HG02973 (cell line): ENCODE data around the gene CCDC169.

Source experiments
- ATAC-seq: cut with Tn5 transposase; IDR thresholded peaks from one replicate; pipeline ENCODE4 v1.9.1; 2021; ENCODE audit warnings: moderate library complexity; ENCODE audit not compliant: unreplicated experiment

CCDC169 gene

DNA sequence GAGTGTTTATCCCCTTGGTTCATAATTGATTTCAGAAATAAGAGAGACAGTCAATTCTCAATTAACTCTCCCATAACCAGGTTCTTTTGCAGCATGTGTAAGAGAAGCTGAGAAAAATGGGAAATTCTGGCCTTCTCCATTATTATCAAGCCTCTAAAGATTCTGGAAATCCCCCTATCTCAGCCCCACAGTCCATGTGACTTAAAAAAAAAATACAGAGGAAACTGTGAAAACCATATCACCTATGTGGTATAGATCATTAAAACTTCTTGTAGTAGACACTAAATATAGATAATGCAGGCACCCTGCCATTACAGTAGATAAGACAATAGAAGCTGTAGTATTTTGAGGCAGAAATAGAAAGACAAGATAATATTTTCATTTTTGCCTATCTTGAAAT, 48.9 kb downstream of the CCDC169 start:
- no peak for ATAC-seq

- no peak for ATAC-seq
Measured at GRCh38 chr13:36244990-36245389, 52.6 kb downstream of the CCDC169 start.

GRCh38 chr13:36244073-36244472, 53.5 kb downstream of the CCDC169 start:
- ATAC-seq: no peak

DNA sequence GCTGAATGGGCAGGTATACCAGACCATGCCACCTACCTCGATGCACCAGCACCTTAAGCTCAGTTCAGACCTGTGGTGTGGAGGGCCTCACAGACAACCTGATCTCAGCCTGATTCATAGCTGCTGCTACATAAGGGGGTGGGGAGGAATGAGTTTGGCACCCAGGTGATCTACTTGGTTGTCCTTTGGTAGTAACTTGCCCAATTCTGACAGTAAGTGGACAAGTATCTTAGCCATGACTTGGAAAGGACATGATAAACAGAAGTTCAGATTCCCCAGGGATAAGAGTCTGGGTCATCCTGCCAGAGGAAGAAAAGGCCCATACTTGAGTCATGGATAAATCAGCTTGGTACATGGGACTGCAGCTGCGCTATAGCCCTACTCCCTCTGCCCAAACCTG, 54.9 kb downstream of the CCDC169 start:
- no peak for ATAC-seq

DNA sequence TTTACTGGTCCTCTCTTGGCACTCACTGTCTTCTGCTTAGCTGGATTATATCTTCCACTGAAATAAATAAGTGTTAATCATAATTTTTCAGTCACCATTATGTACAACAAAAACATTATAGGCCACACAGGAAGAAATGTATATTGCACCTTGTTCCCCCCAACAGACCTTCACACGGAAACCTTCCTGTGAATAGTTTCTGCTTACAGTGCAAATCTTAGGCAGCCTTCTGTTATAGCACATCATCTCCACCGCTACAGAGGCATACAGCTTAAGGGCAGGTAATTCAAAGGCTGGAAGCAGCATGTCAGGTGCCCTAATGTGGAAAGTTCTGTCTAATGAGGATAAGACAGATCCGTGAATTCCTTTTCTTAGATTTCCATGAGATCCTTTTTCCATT, 66.4 kb downstream of the CCDC169 start:
- no peak for ATAC-seq

- ATAC-seq: no peak
Measured at GRCh38 chr13:36224730-36225129, 72.9 kb downstream of the CCDC169 start.

- ATAC-seq: no peak
Measured at GRCh38 chr13:36219883-36220282, 77.7 kb downstream of the CCDC169 start.

DNA sequence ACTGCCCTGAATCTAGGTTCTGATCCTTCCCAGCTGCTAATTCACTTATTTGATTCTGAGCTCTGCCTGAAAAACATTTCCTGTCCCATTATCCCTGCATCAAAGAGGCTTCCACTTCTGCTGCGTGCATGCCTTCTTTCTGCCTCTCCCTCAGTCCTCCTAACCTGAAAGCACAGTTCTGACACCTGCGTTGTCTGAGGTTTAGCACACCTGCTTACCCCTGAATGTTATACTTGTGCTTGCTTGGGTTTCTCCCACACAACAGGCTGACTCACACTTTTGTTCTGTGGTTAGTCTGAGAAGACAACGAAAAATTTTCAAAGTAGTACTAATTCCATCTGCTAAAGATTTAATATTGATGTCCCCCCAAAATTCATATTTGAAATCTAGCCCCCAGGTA, 80.2 kb downstream of the CCDC169 start:
- ATAC-seq: no peak

- no peak for ATAC-seq
Measured at GRCh38 chr13:36214163-36214921, 83.3 kb downstream of the CCDC169 start, which contains the start of gene SOHLH2. Gene SOHLH2 (minus strand): TSS chr13:36214556. CDS start chr13:36214526, 30 bp downstream.

GRCh38 chr13:36212789-36213188, 84.8 kb downstream of the CCDC169 start:
- no peak for ATAC-seq

GRCh38 chr13:36211567-36211966, 86.0 kb downstream of the CCDC169 start:
- no peak for ATAC-seq

GRCh38 chr13:36210738-36211137, 86.9 kb downstream of the CCDC169 start:
- ATAC-seq: no peak

- ATAC-seq: no peak
Measured at GRCh38 chr13:36207672-36208071, 89.9 kb downstream of the CCDC169 start.

DNA sequence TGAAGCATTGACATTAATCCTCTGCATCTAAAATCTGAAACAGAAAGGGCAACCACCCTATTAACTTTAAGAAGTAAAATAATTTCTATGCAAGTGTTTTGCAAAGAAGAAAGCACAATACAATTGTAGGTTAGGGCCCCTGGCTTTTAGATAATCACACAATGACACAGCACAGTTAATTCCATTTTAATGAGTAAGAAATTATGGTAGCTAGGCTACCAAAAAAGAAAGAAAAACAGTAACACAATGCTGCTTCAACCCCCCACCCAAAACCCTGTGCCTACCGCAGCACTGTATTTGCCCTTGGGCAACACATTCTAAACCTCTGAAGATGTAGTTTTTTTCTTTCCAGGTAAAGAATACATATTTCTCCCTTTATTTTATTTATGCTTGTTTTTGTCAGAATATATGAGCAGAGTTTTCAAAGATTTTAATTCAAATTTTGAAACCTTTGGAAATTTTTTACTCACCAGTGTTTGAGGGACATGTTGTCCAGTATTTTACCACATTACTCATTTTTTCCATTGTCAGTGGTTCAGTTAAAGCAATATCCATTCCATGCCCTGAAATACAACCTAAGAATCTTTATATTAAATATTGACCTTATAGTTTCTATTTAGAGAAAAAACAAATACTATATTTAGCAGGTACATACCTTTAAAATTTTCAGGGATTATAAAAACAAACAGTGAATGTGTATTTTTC, 104.3 kb downstream of the CCDC169 start:
- no peak for ATAC-seq

GRCh38 chr13:36192166-36192565, 105.4 kb downstream of the CCDC169 start:
- ATAC-seq: no peak

- no peak for ATAC-seq
Measured at GRCh38 chr13:36190771-36191170, 106.8 kb downstream of the CCDC169 start.

DNA sequence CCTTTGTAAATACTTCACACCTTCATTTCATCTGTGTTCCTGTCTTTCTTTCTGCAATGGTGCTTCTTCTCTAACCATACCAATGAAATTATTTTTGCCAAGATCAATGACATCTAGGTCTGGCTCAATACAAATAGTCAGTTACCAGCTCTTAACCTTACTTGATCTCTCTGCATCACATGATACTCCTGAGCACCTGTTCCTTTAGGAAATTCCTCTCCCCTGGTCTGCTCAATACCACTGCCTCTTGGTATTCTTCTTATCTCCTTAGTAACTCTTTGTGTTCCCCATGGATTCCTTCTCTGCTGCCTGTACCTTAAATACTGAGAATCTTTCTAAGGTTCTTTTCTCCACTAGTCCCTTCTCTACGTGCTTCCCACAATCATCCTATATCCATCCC, 109.2 kb downstream of the CCDC169 start:
- ATAC-seq: no peak

GRCh38 chr13:36183901-36184300, 113.7 kb downstream of the CCDC169 start:
- no peak for ATAC-seq
